ENCODE measurements around the gene PILRA.

DNA sequence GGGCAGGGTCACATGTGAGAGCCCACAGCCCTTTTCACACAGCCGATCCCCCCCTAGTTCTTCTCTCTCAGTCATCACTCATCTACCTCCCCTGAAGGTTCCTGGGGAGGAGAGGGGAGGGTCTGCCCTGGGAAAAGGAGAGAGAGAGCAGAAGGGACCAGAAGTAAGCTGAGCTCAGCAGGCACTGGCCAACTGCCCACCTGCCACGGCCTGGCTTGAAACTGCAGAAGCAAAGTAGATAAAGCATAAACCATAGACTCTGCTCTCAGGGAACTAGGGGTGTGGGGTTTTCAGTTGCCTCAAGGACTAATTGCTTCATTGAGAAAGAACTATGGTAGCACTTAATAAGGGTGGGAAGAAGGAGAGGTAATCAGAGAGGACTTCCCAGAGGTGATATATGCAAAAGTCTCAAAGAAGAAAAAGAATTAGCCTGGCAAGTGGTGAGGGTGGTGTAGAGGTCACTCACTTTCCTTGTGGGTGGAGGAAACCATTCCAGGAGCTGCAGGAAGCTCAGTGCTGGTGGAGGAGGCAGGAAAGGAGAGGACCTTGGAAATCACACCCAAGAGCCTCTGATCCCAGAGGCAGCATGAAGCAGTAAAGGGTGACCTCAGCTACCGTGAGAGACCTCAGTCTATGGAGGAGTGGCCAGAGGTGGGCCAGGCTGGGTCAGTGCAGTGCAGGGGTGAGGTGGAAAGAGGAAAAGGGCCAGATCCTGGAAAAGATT lies 17.2 kb downstream of the PILRA start:
- TF ChIP-seq, protein P1, sequence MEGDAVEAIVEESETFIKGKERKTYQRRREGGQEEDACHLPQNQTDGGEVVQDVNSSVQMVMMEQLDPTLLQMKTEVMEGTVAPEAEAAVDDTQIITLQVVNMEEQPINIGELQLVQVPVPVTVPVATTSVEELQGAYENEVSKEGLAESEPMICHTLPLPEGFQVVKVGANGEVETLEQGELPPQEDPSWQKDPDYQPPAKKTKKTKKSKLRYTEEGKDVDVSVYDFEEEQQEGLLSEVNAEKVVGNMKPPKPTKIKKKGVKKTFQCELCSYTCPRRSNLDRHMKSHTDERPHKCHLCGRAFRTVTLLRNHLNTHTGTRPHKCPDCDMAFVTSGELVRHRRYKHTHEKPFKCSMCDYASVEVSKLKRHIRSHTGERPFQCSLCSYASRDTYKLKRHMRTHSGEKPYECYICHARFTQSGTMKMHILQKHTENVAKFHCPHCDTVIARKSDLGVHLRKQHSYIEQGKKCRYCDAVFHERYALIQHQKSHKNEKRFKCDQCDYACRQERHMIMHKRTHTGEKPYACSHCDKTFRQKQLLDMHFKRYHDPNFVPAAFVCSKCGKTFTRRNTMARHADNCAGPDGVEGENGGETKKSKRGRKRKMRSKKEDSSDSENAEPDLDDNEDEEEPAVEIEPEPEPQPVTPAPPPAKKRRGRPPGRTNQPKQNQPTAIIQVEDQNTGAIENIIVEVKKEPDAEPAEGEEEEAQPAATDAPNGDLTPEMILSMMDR (IDR thresholded peaks at IDR 0.05): no peak
- no peak for TF ChIP-seq POLR2A (IDR thresholded peaks at IDR 0.05)

Data from vagina (tissue), 2 donors.